Ovary (tissue), 3 donors: Measurements from ENCODE around the gene CEP72.

Experiments
- CTCF ChIP-seq, 3 donors: fragments of 450-650 bp in 2 of 3; fragments of 200-600 bp in 1 of 3; IDR thresholded peaks; one replicate each; pipeline versions ENCODE4 v1.5.1 to v1.8.0; 2016 to 2022; ENCODE audit warnings: antibody characterized with exemption in 3 of 3, mild to moderate bottlenecking in 1 of 3
- EP300 ChIP-seq: sonication (generic); formaldehyde crosslinking; IDR thresholded peaks from one replicate; pipeline ENCODE4 v1.6.1; 2017; ENCODE audit warnings: antibody characterized with exemption
- POLR2A ChIP-seq: fragments of 450-650 bp; IDR thresholded peaks from one replicate; pipeline ENCODE4 v1.6.1; 2017; ENCODE audit warnings: antibody characterized with exemption, mild to moderate bottlenecking, moderate library complexity
- donor health status: DM: no; HTN: no; CAD: no.

- TF ChIP-seq CTCF (IDR thresholded peaks at IDR 0.05) = no peak
- no peak for TF ChIP-seq POLR2A
- no peak for TF ChIP-seq EP300
These were observed 26.6 kb upstream of the CEP72 start for GRCh38 chr5:585556-585955.
